Testis (tissue), 3 donors: ENCODE data around the gene ADGRB3. TPM values are rescaled to one million over a fixed set of nuclear protein-coding genes. Genes with fewer than 3 reads are reported as not detected.

Experiments
- DNase-seq: peaks from one replicate; pipeline ENCODE4 v3.0.0-alpha.2; 2019
- H3K27ac ChIP-seq, 2 donors: fragments of 200-600 bp; sonication (generic); one replicate each; pipeline ENCODE4 v1.5.1; 2019
- H3K27me3 ChIP-seq: fragments of 200-600 bp; sonication (generic); one replicate; pipeline ENCODE4 v1.5.1; 2019
- H3K36me3 ChIP-seq: fragments of 200-600 bp; sonication (generic); one replicate; pipeline ENCODE4 v1.5.1; 2017; ENCODE audit warnings: low read depth; ENCODE audit errors: missing control alignments
- H3K4me1 ChIP-seq: fragments of 200-600 bp; sonication (generic); one replicate; pipeline ENCODE4 v1.5.1; 2019
- H3K4me3 ChIP-seq, 2 donors: fragments of 200-600 bp; sonication (generic); one replicate each; pipeline ENCODE4 v1.5.1; 2017 to 2019
- H3K9me3 ChIP-seq: fragments of 200-600 bp; sonication (generic); one replicate; pipeline ENCODE4 v1.5.1; 2017
- CTCF ChIP-seq, 3 experiments: fragments of 450-650 bp in 2 of 3; fragments of 200-600 bp in 1 of 3; sonication (generic) in 1 of 3; IDR thresholded peaks; one replicate each; pipeline ENCODE4 v1.5.1; 2016 to 2019; ENCODE audit warnings: antibody characterized with exemption in 3 of 3, mild to moderate bottlenecking in 2 of 3, moderate library complexity in 1 of 3
- POLR2A ChIP-seq: fragments of 450-650 bp; IDR thresholded peaks from one replicate; pipeline ENCODE4 v1.6.1; 2017; ENCODE audit warnings: antibody characterized with exemption, mild to moderate bottlenecking, moderate library complexity
- WGBS, 2 donors: methylation state at CpG; one replicate each; pipeline ENCODE4 v1.1.5; 2018; 5-methylcytosine and 5-hydroxymethylcytosine counted together
- intact Hi-C: fragments of 100-400 bp; cut with DNase I; formaldehyde crosslinking; loops from one replicate; pipeline ENCODE4 v1.15.1; 2023; ENCODE audit warnings: low total_unique reads
- polyA plus RNA-seq: library from polyadenylated mRNA; stranded (reverse); fragments of 350-450 nt; fragmentation: Illumina TruSeq; extraction: RNeasy Lipid Tissue Mini Kit (QIAGEN cat#74804); gene quantifications from one replicate; pipeline ENCODE4 v1.2.3, GENCODE V29; 2014; ENCODE audit warnings: low read depth, low replicate concordance; ENCODE audit not compliant: insufficient read depth
- total RNA-seq, 2 donors: library from RNA; depleted of rRNA; stranded (reverse); fragments of >200 nt; gene quantifications; one replicate each; pipeline ENCODE4 v1.2.3, GENCODE V29; 2016

The ADGRB3 gene
- total and polyA plus RNA-seq, 3 donors from 2014 or later: 3.2 to 5.7 (median 4.3) TPM

GRCh38 chr6:68710496-68710895, 75.4 kb downstream of the ADGRB3 start:
- WGBS, 2 donors: 67 to 68% methylated on average over 3 of the region's 3 CpGs

GRCh38 chr6:68710916-68711315, 75.8 kb downstream of the ADGRB3 start:
- Histone ChIP-seq H3K4me3 (no peak overlapping the region), H3K27ac (no peak overlapping the region), H3K27me3 (no peaks in the 10 kb centered on the region), H3K4me1 (no peaks in the 10 kb centered on the region), H3K36me3 (no peaks in the 10 kb centered on the region), H3K9me3 (no peaks in the 10 kb centered on the region)
- no peak for DNase-seq
- intact Hi-C loops: no loop called here
- TF ChIP-seq CTCF (IDR thresholded peaks at IDR 0.05) (no peak), POLR2A (no peak)
- 57 to 61% methylated on average over 3 of the region's 3 CpGs for WGBS, 2 donors

More at GRCh38 chr6:68710496-68710895, 75.4 kb downstream of the ADGRB3 start:
- DNase-seq: no peak
- intact Hi-C loops: no loop called here
- H3K4me3 ChIP-seq: no peak overlapping the region
- H3K9me3 ChIP-seq: no peaks in the 10 kb centered on the region
- no peak for TF ChIP-seq CTCF (IDR thresholded peaks at IDR 0.05)
- TF ChIP-seq POLR2A: no peak
- no peaks in the 10 kb centered on the region for H3K36me3 ChIP-seq
- H3K27me3 ChIP-seq: no peaks in the 10 kb centered on the region
- no peak overlapping the region for H3K27ac ChIP-seq
- H3K4me1 ChIP-seq: no peaks in the 10 kb centered on the region

- 60 to 65% methylated on average over 2 of the region's 2 CpGs for WGBS, 2 donors
- H3K36me3 ChIP-seq: no peaks in the 10 kb centered on the region
These were observed 76.4 kb downstream of the ADGRB3 start for GRCh38 chr6:68711386-68712000.

GRCh38 chr6:68716620-68717019, 81.5 kb downstream of the ADGRB3 start:
- Histone ChIP-seq H3K4me1 (no peaks in the 10 kb centered on the region), H3K27ac (no peak overlapping the region), H3K36me3 (no peaks in the 10 kb centered on the region), H3K4me3 (no peak overlapping the region), H3K27me3 (no peaks in the 10 kb centered on the region), H3K9me3 (no peaks in the 10 kb centered on the region)
- TF ChIP-seq POLR2A (no peak), CTCF (IDR thresholded peaks at IDR 0.05) (no peak)
- DNase-seq: no peak
- WGBS, 2 donors: 83% methylated on average over 2 of the region's 2 CpGs
- intact Hi-C loops: no loop called here

More at GRCh38 chr6:68711386-68712000, 76.4 kb downstream of the ADGRB3 start:
- DNase-seq: no peak
- intact Hi-C loops: no loop called here
- no peak for TF ChIP-seq CTCF (IDR thresholded peaks at IDR 0.05)
- no peak for TF ChIP-seq POLR2A
- H3K4me1 ChIP-seq: no peaks in the 10 kb centered on the region
- no peak overlapping the region for H3K27ac ChIP-seq
- H3K4me3 ChIP-seq: no peak overlapping the region
- H3K9me3 ChIP-seq: no peaks in the 10 kb centered on the region
- no peaks in the 10 kb centered on the region for H3K27me3 ChIP-seq
